TTC549 (cell line): ENCODE data around the gene MAP7D2.

Experiments used
- FAIRE-seq: peaks from 2 replicates; lab custom pipeline; 2012; peaks lifted over from hg19 to GRCh38; lab: Jason Lieb, UNC

MAP7D2 gene

GRCh38 chrX:20038966-20039365 lies 77.7 kb downstream of the MAP7D2 start:
- FAIRE-seq: no peak

DNA sequence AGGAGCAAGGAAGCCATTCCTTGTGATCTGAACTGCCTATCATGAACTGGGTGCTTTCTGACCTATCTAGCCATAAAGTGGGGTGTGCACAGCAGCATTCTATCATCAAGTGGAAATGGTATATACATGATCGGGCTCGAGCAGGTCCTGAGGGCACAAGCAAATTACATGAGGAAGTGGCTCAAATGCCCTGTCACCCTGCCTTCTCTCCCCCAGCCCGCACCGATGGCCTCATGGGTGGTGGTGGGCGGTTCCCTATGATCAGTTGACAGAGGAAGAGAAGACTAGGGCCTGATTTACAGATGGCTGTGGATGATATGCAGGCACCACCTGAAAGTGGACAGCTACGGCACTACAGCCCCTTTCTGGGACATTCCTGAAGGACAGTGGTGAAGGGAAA lies 79.5 kb downstream of the MAP7D2 start:
- no peak for FAIRE-seq

DNA sequence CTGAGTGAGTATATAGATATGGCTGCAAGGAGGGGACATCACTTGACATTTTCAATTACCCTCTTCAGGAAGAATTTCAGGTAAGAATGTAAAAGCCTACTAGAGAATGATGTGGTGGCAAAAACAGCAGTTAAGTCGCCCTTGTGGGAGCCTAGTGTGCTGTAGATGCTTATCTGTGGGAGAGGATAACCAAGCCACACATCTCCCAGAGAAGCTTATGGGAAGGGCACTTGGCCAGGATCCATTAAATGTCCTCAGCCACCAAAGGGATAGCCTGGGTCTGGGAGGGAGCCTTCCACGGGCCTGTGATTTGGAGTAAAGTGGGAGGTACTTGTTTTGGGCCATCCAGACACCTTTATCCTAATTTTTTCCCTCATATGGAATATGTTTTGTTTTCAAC lies 84.5 kb downstream of the MAP7D2 start:
- FAIRE-seq: no peak

DNA sequence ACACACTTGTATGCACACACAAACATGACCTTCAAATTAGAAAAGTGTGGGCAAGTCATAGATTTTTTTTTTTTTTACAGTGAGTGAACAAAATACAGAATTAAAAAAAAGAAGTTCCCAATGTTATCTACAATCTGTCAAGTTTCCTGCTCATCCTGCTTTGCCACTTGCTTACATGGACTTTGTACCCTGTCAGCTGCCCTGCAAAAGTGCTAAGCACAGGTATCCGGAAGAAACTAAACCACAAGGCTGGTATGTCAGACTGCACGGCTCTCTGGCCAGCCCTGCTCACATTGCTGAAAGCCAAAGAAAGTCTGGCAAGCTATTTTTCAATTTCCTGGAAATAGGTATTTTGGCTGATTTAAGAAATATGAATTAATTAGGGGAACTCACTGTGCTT lies 87.0 kb downstream of the MAP7D2 start:
- no peak for FAIRE-seq

- FAIRE-seq: no peak
Measured at GRCh38 chrX:20028588-20028987, 88.1 kb downstream of the MAP7D2 start.

GRCh38 chrX:20026278-20026677 lies 90.4 kb downstream of the MAP7D2 start:
- FAIRE-seq: no peak

DNA sequence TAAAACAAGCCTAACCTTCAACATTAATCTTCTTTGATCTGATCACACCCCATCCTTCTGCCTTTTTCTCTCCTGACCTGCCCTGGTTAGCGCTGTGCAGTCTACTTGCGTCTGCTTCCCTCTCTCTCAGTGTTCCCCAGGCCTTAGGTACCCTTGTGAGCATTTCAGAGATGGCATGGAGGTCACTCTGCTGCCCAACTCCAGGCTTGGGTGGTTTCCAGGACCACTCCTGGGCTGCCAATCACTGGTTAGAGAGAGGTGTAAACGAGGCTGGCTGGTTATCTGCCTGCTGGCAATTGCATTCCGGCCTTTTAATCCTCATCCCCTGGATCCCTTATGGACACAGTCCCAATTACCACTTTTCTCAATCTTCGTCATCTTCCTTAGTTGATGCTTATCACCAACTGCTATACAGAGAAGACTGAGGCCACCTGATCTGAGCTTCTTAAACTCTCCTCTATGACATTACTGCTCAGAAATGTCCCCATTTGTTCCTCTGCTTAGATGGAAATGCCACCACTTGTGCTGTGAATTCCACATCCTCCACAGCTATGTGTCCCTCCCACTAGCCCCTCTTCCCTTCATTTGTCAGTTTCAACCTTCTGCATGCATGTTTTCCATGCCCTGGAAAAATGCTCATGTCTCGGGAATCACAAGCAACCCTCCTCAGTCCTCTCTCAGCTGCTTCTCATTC lies 96.9 kb downstream of the MAP7D2 start:
- FAIRE-seq: no peak

DNA sequence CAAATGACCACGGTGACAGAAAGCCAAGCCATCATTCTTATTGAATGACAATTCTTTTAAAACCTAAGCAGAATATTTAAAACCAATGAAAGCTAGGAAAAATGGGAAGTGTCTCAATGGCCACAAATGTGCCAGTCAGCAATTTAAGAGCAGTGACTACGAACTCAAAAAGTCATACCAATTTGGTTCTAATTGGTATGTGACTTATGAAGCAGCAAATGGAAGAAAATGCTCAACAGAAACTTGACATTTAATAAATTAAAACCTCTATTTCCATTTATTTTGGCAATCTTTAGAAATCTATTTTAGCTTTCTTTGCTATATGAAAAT lies 100.1 kb downstream of the MAP7D2 start:
- no peak for FAIRE-seq

DNA sequence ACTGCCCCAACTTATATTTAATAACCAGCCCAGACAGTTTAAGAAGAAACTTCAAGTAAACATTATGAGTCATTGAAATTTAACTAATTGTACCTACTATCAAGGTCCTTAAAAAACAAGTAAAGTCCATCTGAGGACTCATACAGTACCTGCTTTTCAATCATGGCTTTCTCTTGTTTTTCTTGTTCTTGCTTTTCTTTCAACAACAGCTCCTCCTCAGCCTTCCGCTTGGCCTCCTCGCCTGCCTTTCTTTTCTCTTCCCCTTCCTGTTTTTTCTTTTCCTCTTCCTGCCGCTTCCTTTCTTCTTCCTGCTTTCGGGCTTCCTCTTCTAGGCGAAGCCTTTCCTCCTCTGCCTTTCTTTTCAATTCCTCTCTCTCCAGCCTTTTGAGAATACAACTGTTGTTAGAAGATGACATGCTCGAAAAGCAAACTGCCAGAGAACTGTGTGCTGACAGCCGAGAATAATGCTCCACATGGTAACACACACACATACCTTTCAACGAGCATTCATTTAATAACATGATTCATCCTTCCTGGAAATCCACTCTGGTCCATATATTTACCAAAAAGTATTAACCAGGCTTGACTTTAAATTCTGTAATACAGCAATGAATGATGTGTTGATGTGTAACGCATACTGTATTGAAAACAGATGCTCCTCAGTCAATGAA lies 100.6 kb downstream of the MAP7D2 start:
- FAIRE-seq: no peak

- FAIRE-seq: no peak
Measured at GRCh38 chrX:20015422-20015821, 101.3 kb downstream of the MAP7D2 start.

GRCh38 chrX:20011608-20012007 lies 105.1 kb downstream of the MAP7D2 start:
- FAIRE-seq: no peak

- no peak for FAIRE-seq
Measured at GRCh38 chrX:20007962-20008622, 108.6 kb downstream of the MAP7D2 start.

DNA sequence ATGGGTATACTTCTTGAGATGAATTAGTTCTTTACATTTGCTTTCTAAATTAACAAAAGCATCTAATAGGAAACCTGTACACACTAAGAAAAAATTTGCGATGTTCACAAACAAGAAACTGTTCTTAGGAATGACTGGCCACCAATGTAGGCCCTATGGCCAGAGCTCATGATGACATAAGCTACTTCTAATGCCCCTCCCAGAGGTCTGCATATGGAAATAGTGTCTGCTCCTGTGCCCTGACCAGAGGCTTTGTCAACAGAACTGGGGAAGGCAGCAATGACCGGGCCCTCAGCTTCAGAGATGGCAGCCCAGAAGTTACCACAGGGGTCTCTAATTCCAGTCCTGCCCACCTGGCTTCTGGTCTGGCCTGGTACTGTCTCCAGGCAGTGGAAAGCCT lies 110.8 kb downstream of the MAP7D2 start:
- no peak for FAIRE-seq

DNA sequence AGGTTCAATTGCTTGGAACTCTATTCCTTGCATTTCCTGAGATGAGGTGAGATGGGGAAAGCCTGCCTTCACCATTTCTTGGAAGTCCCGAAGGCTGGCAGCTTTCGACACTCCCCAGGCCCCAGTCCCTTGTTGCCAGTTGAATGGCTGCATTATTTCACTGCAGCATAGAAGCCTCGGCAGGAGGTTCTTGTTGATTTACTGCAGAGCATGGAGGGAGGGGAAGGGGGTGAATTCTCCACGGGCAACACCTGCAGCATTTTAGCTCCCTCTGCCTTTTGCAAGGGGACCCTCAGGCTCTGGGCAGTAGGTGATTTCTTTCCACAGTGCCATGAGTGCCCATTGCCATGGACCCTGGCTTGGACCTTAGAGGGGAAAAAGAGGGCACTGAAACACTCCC lies 115.1 kb downstream of the MAP7D2 start:
- FAIRE-seq: no peak

DNA sequence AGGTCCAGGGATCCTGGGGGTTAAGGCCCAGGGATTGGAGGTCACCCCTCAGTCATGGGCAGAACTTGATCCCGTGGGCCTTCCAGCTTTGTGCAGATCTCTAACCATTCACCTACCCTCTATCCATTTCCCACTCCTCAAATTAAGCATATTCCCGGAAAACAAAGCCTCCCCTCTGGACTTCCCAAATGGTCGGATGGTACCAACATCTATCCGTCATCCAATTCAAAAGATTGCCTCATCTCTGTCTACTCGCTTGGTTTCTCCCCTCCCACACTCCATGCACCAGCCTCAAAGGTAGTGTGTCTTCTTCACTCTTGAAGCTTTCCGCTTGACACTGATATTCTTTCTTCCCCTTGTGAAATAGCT lies 125.4 kb downstream of the MAP7D2 start:
- FAIRE-seq: no peak

DNA sequence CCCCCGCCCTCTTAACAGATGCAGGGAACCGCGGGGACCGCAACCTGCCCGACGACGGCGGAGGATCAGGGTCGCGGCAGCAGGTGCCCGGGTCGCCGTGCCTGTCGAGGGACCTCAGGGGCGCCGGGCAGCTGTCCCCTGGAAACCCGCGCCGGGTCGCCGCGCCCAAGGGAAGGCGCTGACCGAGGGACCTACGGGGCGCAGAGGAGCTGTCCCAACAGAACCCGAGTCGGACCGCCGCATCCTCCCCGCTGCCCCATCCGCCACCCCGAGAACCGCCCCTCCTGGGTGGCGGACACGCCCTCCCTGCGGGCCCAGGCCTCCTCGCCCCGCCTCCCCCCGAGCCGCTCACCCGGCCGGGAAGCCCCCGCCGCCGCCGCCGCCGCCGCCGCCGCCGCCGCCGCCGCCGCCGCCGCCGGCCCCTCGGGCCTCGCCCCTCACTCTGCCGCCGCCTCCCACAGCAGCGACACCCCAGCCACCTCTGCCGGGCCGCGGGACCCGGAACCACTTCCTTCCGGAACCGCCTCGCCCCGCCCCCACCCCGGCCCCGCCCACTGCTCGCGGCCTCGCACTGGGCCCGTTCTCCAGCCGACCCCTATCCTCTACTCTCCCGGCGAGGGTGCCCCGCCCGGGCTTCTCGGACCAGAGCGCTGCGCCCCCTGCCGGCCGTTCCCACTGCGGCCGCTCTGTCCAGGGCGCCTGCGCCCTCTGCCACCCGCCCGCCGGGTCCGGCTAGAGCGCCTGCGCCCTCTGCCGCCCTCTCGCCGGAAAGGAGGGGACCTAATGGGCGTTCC lies 126.0 kb downstream of the MAP7D2 start, which contains the start of gene BCLAF3:
BCLAF3 (minus strand) TSS at position 506 of the 794 bp plus-strand sequence. CDS start 20,797 bp downstream, outside the sequence.
- no peak for FAIRE-seq

DNA sequence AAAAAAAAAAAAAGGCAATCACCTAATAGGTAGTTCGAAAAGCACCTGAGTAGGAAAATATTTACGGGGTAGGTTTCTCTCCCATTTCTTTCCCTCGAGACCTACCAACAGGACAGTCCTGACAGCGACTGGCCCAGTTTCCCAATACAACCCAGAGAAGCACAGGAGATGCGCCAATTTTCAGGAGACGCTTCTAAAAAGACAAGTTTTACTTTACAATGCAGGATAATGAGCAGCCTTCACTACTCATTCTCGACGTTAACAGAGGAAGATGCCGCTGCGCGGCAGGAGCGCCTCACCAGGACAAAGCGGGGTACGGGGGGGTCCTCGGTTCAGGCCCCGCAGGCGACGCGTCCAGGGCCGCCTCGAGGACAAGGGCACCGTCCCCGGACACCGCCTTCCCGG lies 126.6 kb downstream of the MAP7D2 start:
- FAIRE-seq: no peak

GRCh38 chrX:19987856-19988255 lies 128.9 kb downstream of the MAP7D2 start:
- FAIRE-seq: no peak

GRCh38 chrX:19986531-19986930 lies 130.2 kb downstream of the MAP7D2 start:
- no peak for FAIRE-seq

GRCh38 chrX:19981947-19982346 lies 134.8 kb downstream of the MAP7D2 start:
- FAIRE-seq: no peak

DNA sequence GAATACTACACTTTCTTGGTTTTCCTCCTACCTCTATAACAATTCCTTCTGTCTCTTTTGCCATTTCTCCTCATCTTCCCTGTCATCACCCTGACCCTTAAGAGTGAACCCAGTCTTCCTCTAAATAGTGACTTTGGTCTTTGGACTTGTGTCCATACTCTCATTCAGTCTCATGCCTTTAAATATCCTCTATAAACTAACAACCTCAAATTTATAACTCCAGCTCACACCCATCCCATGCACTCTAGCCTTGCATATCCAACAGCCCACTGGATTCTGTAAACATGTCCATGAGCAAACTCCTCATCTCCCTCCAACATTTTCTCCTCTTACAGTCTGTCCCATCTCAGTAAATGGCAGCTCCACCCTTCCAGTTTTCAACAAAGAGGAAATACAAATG lies 140.9 kb downstream of the MAP7D2 start:
- no peak for FAIRE-seq

DNA sequence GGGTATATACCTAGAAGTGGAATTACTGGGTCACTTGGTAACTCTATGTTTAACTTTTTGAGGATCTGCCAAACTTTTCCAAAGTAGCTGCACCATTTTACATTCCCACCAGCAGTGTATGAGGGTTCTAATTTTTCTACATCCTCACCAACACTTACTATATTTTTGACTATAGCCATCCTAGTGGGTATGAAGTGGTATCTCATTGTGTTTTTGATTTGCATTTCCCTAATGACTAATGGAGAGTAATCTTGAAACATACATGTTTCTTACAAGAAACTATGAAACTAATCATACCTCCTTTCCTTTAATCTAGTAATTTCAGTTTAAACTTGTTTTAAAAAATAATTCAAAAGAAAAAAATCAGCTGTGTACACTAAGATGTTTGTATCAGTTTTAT lies 143.7 kb downstream of the MAP7D2 start:
- no peak for FAIRE-seq

GRCh38 chrX:19968276-19968675 lies 148.4 kb downstream of the MAP7D2 start:
- no peak for FAIRE-seq
